Panc1 (cell line): ENCODE results near the gene CDC6. TPM values are rescaled to one million over a fixed set of nuclear protein-coding genes. Genes with fewer than 3 reads are reported as not detected.
A peak's percentile ranks its signal among the peaks of the same experiment; 100 is the strongest.

Experiments used
- ATAC-seq: fragments of 200-7000 bp; cut with Tn5 transposase; 2 replicates; pipeline ENCODE4 v1.9.1; 2020; ENCODE audit warnings: mild to moderate bottlenecking, moderate library complexity
- BruUV-seq: library from RNA; stranded (reverse); fragments of 400-500 nt; replicated peaks from 2 replicates; lab custom pipeline; 2021; lab: Mats Ljungman, UMichigan
- CTCF ChIA-PET: fragments of 300-600 bp; sonication (Branson Sonifier 250); formaldehyde crosslinking; loops from one replicate; lab custom pipeline; 2022; ENCODE audit warnings: antibody characterized with exemption; lab: Charles Lee
- POLR2A ChIA-PET: fragments of 300-600 bp; sonication (Branson Sonifier 250); formaldehyde crosslinking; loops from one replicate; lab custom pipeline; 2022; ENCODE audit warnings: antibody characterized with exemption; lab: Charles Lee
- DNase-seq: peaks from one replicate; pipeline ENCODE4 v3.0.0-alpha.2; 2010; ENCODE audit warnings: low read depth, low spot score
- H3K27ac ChIP-seq: 2 replicates; pipeline ENCODE4 v1.5.1; 2011; ENCODE audit warnings: mild to moderate bottlenecking, low read length, inconsistent platforms
- H3K27me3 ChIP-seq: fragments of 200-500 bp; sonication (Bioruptor generic); 2 replicates; pipeline ENCODE4 v1.6.0; 2014; ENCODE audit warnings: low read length, inconsistent platforms; ENCODE audit not compliant: control insufficient read depth, insufficient read depth
- H3K36me3 ChIP-seq: fragments of 200-500 bp; sonication (Bioruptor generic); 2 replicates; pipeline ENCODE4 v1.5.1; 2014; ENCODE audit warnings: inconsistent platforms, mild to moderate bottlenecking, low read length, moderate library complexity; ENCODE audit not compliant: control insufficient read depth, insufficient read depth
- H3K4me1 ChIP-seq: 2 replicates; pipeline ENCODE4 v1.5.1; 2011; ENCODE audit warnings: inconsistent platforms, mild to moderate bottlenecking, low read length, moderate library complexity; ENCODE audit not compliant: control insufficient read depth, insufficient read depth
- H3K4me3 ChIP-seq, 2 experiments: 2 replicates each; pipeline ENCODE4 v1.5.1; 2011 to 2012; ENCODE audit warnings: low read depth in 2 of 2, low read length in 2 of 2, mild to moderate bottlenecking in 2 of 2, inconsistent platforms in 1 of 2, moderate library complexity in 1 of 2
- H3K9me3 ChIP-seq: fragments of 200-500 bp; sonication (Bioruptor generic); 2 replicates; pipeline ENCODE4 v1.5.1; 2014; ENCODE audit warnings: low read depth, mild to moderate bottlenecking, inconsistent platforms, low read length, moderate library complexity; ENCODE audit not compliant: control insufficient read depth, insufficient read depth
- POLR2AphosphoS5 ChIP-seq: IDR thresholded peaks from 2 replicates; pipeline ENCODE4 v1.6.1; 2012; ENCODE audit warnings: mild to moderate bottlenecking, low read depth, low read length, moderate library complexity
- SIN3A ChIP-seq: IDR thresholded peaks from 2 replicates; pipeline ENCODE4 v1.6.1; 2012; ENCODE audit warnings: low read depth, mild to moderate bottlenecking, low read length, moderate library complexity, borderline replicate concordance; ENCODE audit not compliant: insufficient read depth
- TCF7L2 ChIP-seq: IDR thresholded peaks from 2 replicates; pipeline ENCODE4 v1.6.1; 2011; ENCODE audit warnings: mild to moderate bottlenecking, low read depth, low read length, inconsistent platforms
- in situ Hi-C: cut with HindIII; loops from 2 replicates; pipeline ENCODE4 v1.10.0; 2016; ENCODE audit warnings: low sequenced_read_pairs, low pct_unique_long_range_greater_than_20kb
- intact Hi-C: fragments of 100-400 bp; cut with micrococcal nuclease; formaldehyde crosslinking; loops from one replicate; pipeline ENCODE4 v1.10.0; 2022; ENCODE audit not compliant: unreplicated experiment
- total RNA-seq: library from RNA; stranded (reverse); gene quantifications from one replicate; pipeline ENCODE4 v1.2.1, GENCODE V29; 2021; ENCODE audit not compliant: unreplicated experiment
- TF ChIP-seq, protein P1 (sequence below): fragments of 450-650 bp; IDR thresholded peaks from 2 replicates; pipeline ENCODE4 v1.5.1; 2017; ENCODE audit warnings: mild to moderate bottlenecking
- TF ChIP-seq, protein P2 (sequence below), 2 experiments: IDR thresholded peaks; 2 replicates each; pipeline ENCODE4 v1.6.1; 2011 to 2012; ENCODE audit warnings: low read depth in 2 of 2, control low read depth in 1 of 2, low read length in 1 of 2, mild to moderate bottlenecking in 1 of 2, moderate library complexity in 1 of 2; ENCODE audit not compliant: insufficient read depth in 1 of 2

CDC6 gene
- total RNA-seq, 1 experiment from 2014 or later: 66.3 TPM

GRCh38 chr17:40251576-40251975, 36.1 kb upstream of the CDC6 start:
- ChIA-PET POLR2A (no interaction called here), CTCF (interaction anchor here (0.6 kb wide), 1 partner anchor 77 kb away, joined by 4 read pairs; no protein-coding TSS in a partner anchor)
- Histone ChIP-seq H3K27me3 (no peaks in the 10 kb centered on the region), H3K27ac (no peak overlapping the region), H3K4me1 (peaks cover 8% of the 10 kb centered on the region), H3K9me3 (no peaks in the 10 kb centered on the region), H3K4me3 (no peak overlapping the region), H3K36me3 (no peaks in the 10 kb centered on the region)
- no TSS peak for BruUV-seq
- TF ChIP-seq POLR2AphosphoS5: no peak
- TF ChIP-seq, protein P1, sequence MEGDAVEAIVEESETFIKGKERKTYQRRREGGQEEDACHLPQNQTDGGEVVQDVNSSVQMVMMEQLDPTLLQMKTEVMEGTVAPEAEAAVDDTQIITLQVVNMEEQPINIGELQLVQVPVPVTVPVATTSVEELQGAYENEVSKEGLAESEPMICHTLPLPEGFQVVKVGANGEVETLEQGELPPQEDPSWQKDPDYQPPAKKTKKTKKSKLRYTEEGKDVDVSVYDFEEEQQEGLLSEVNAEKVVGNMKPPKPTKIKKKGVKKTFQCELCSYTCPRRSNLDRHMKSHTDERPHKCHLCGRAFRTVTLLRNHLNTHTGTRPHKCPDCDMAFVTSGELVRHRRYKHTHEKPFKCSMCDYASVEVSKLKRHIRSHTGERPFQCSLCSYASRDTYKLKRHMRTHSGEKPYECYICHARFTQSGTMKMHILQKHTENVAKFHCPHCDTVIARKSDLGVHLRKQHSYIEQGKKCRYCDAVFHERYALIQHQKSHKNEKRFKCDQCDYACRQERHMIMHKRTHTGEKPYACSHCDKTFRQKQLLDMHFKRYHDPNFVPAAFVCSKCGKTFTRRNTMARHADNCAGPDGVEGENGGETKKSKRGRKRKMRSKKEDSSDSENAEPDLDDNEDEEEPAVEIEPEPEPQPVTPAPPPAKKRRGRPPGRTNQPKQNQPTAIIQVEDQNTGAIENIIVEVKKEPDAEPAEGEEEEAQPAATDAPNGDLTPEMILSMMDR: no peak
- intact Hi-C loops: no loop called here
- ATAC-seq (peak; percentile 82), DNase-seq (peak; percentile 30)
- in situ Hi-C loops: no loop called here

GRCh38 chr17:40253565-40253964, 34.1 kb upstream of the CDC6 start:
- BruUV-seq: no TSS peak
- no peak overlapping the region for H3K4me3 ChIP-seq
- intact Hi-C loops: no loop called here
- in situ Hi-C loops: no loop called here
- H3K9me3 ChIP-seq: no peaks in the 10 kb centered on the region
- TF ChIP-seq, protein P2, sequence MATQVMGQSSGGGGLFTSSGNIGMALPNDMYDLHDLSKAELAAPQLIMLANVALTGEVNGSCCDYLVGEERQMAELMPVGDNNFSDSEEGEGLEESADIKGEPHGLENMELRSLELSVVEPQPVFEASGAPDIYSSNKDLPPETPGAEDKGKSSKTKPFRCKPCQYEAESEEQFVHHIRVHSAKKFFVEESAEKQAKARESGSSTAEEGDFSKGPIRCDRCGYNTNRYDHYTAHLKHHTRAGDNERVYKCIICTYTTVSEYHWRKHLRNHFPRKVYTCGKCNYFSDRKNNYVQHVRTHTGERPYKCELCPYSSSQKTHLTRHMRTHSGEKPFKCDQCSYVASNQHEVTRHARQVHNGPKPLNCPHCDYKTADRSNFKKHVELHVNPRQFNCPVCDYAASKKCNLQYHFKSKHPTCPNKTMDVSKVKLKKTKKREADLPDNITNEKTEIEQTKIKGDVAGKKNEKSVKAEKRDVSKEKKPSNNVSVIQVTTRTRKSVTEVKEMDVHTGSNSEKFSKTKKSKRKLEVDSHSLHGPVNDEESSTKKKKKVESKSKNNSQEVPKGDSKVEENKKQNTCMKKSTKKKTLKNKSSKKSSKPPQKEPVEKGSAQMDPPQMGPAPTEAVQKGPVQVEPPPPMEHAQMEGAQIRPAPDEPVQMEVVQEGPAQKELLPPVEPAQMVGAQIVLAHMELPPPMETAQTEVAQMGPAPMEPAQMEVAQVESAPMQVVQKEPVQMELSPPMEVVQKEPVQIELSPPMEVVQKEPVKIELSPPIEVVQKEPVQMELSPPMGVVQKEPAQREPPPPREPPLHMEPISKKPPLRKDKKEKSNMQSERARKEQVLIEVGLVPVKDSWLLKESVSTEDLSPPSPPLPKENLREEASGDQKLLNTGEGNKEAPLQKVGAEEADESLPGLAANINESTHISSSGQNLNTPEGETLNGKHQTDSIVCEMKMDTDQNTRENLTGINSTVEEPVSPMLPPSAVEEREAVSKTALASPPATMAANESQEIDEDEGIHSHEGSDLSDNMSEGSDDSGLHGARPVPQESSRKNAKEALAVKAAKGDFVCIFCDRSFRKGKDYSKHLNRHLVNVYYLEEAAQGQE (IDR thresholded peaks at IDR 0.05; ENCODE audit: insufficient read depth in 1 of 2, low read depth in 2 of 2, low read length in 1 of 2): no peak
- no peak for TF ChIP-seq TCF7L2
- TF ChIP-seq, protein P1: no peak
- no peak for TF ChIP-seq SIN3A
- TF ChIP-seq POLR2AphosphoS5: no peak
- H3K27me3 ChIP-seq: no peaks in the 10 kb centered on the region
- no peaks in the 10 kb centered on the region for H3K36me3 ChIP-seq
- H3K4me1 ChIP-seq: peaks cover 8% of the 10 kb centered on the region
- ChIA-PET CTCF (no interaction called here), POLR2A (no interaction called here)
- no peak overlapping the region for H3K27ac ChIP-seq
- DNase-seq: no peak
- ATAC-seq: no peak
